A549 (cell line): ENCODE results near the gene CNTNAP2. TPM values are rescaled to one million over a fixed set of nuclear protein-coding genes. Genes with fewer than 3 reads are reported as not detected.

Experiments
- ATAC-seq, 2 experiments: fragments of 200-7000 bp in 1 of 2; fragments of >200 bp in 1 of 2; cut with Nextera tagmentation in 1 of 2; cut with Tn5 transposase in 1 of 2; 3 replicates each; pipeline versions ENCODE4 v1.8.0 to v1.9.1; 2018 to 2020; ENCODE audit warnings: mild to moderate bottlenecking in 1 of 2, moderate library complexity in 1 of 2
- CTCF ChIA-PET: fragments of 300-600 bp; sonication (Branson Sonifier 250); formaldehyde crosslinking; extraction: SDS; loops from one replicate; lab custom pipeline; 2021; ENCODE audit warnings: antibody characterized with exemption, inconsistent platforms; lab: Yijun Ruan, JAX
- POLR2A ChIA-PET: fragments of 350-600 bp; formaldehyde crosslinking; extraction: SDS; loops from one replicate; lab custom pipeline; 2021; ENCODE audit warnings: antibody characterized with exemption, inconsistent platforms; lab: Yijun Ruan, JAX
- DNase-seq, 2 experiments: peaks; one replicate each; pipeline versions ENCODE4 v3.0.0 to v3.0.0-alpha.2; 2011 to 2016; ENCODE audit warnings: low read depth in 1 of 2, low spot score in 1 of 2
- FAIRE-seq: peaks from 2 replicates; lab custom pipeline; 2011; peaks lifted over from hg19 to GRCh38; lab: Jason Lieb, UNC
- H3K27ac ChIP-seq, 2 experiments: fragments of >200 bp; sonication (Bioruptor Twin); formaldehyde crosslinking; 3 replicates each; pipeline ENCODE4 v1.5.1; 2016 to 2017
- H3K4me1 ChIP-seq: fragments of >200 bp; sonication (Bioruptor Twin); formaldehyde crosslinking; 3 replicates; pipeline ENCODE4 v1.6.1; 2016
- H3K4me2 ChIP-seq: fragments of >200 bp; sonication (Bioruptor Twin); formaldehyde crosslinking; 3 replicates; pipeline ENCODE4 v1.6.1; 2016
- H3K4me3 ChIP-seq: fragments of >200 bp; sonication (Bioruptor Twin); formaldehyde crosslinking; 3 replicates; pipeline ENCODE4 v1.5.1; 2016
- H3K9me3 ChIP-seq: fragments of >200 bp; sonication (Bioruptor Twin); formaldehyde crosslinking; 3 replicates; pipeline ENCODE4 v1.6.1; 2016
- ATOH8 ChIP-seq: fragments of 250-450 bp; sonication (Bioruptor Pico); IDR thresholded peaks from 2 replicates; pipeline ENCODE4 v1.5.0; 2020; ENCODE audit warnings: low read depth, mild to moderate bottlenecking, moderate library complexity
- CBX8 ChIP-seq: fragments of 200-600 bp; sonication (generic); IDR thresholded peaks from 2 replicates; pipeline ENCODE4 v1.6.1; 2016
- CHD4 ChIP-seq: fragments of 200-600 bp; sonication (generic); IDR thresholded peaks from 2 replicates; pipeline ENCODE4 v1.6.1; 2016; ENCODE audit warnings: antibody characterized with exemption, mild to moderate bottlenecking, borderline replicate concordance
- CTCF ChIP-seq: fragments of >200 bp; sonication (Bioruptor Twin); formaldehyde crosslinking; IDR thresholded peaks from 3 replicates; pipeline ENCODE4 v1.5.1; 2016
- EHMT2 ChIP-seq: fragments of 200-600 bp; sonication (generic); IDR thresholded peaks from 2 replicates; pipeline ENCODE4 v1.6.1; 2016; ENCODE audit warnings: antibody characterized with exemption, low read depth, mild to moderate bottlenecking, moderate library complexity
- ELK1 ChIP-seq: fragments of 150-350 bp; IDR thresholded peaks from 2 replicates; pipeline ENCODE4 v1.6.1; 2014; ENCODE audit warnings: low read depth, mild to moderate bottlenecking, low read length
- FOSB ChIP-seq: fragments of 250-450 bp; sonication (Bioruptor Pico); IDR thresholded peaks from 2 replicates; pipeline ENCODE4 v1.5.0; 2020; ENCODE audit warnings: mild to moderate bottlenecking, moderate library complexity
- FOSL2 ChIP-seq, 2 experiments: fragments of 450-650 bp in 1 of 2; fragments of >200 bp in 1 of 2; sonication (Bioruptor Twin) in 1 of 2; formaldehyde crosslinking; IDR thresholded peaks; 2 replicates each; pipeline versions ENCODE4 v1.5.0 to v1.6.1; 2016 to 2020; ENCODE audit warnings: mild to moderate bottlenecking in 1 of 2, moderate library complexity in 1 of 2
- FOXS1 ChIP-seq: fragments of 250-450 bp; sonication (Bioruptor Pico); IDR thresholded peaks from 2 replicates; pipeline ENCODE4 v1.5.0; 2020; ENCODE audit warnings: mild to moderate bottlenecking, moderate library complexity
- HES2 ChIP-seq: fragments of >200 bp; sonication (Bioruptor Twin); formaldehyde crosslinking; IDR thresholded peaks from 2 replicates; pipeline ENCODE4 v1.6.1; 2016
- HEYL ChIP-seq: fragments of 250-450 bp; sonication (Bioruptor Pico); IDR thresholded peaks from 2 replicates; pipeline ENCODE4 v1.8.0; 2021; ENCODE audit warnings: mild to moderate bottlenecking, moderate library complexity
- HMGXB4 ChIP-seq: fragments of 250-450 bp; sonication (Bioruptor Pico); IDR thresholded peaks from 2 replicates; pipeline ENCODE4 v1.5.0; 2021; ENCODE audit warnings: mild to moderate bottlenecking, moderate library complexity, borderline replicate concordance
- HOXA7 ChIP-seq: fragments of 250-450 bp; sonication (Bioruptor Pico); IDR thresholded peaks from 2 replicates; pipeline ENCODE4 v1.5.0; 2020; ENCODE audit warnings: mild to moderate bottlenecking, moderate library complexity
- HOXB13 ChIP-seq: fragments of 250-450 bp; sonication (Bioruptor Pico); IDR thresholded peaks from 2 replicates; pipeline ENCODE4 v1.5.0; 2020; ENCODE audit warnings: low read depth, mild to moderate bottlenecking, moderate library complexity
- HOXB5 ChIP-seq: fragments of 250-450 bp; sonication (Bioruptor Pico); IDR thresholded peaks from 2 replicates; pipeline ENCODE4 v1.5.0; 2020; ENCODE audit warnings: mild to moderate bottlenecking, moderate library complexity
- KDM1A ChIP-seq: fragments of 200-600 bp; sonication (generic); IDR thresholded peaks from 2 replicates; pipeline ENCODE4 v1.6.1; 2016; ENCODE audit warnings: low read depth, mild to moderate bottlenecking
- MAX ChIP-seq: IDR thresholded peaks from 2 replicates; pipeline ENCODE4 v1.6.1; 2012
- NFE2L2 ChIP-seq: fragments of 150-350 bp; conservative IDR thresholded peaks from 2 replicates; pipeline ENCODE4 v1.6.1; 2014; ENCODE audit warnings: low read length
- NR3C1 ChIP-seq: fragments of >200 bp; sonication (Bioruptor Twin); formaldehyde crosslinking; IDR thresholded peaks from 3 replicates; pipeline ENCODE4 v1.6.1; 2017
- PBX3 ChIP-seq: IDR thresholded peaks from 2 replicates; pipeline ENCODE4 v1.6.1; 2012
- PHF8 ChIP-seq: fragments of 200-600 bp; sonication (generic); IDR thresholded peaks from 2 replicates; pipeline ENCODE4 v1.6.1; 2016; ENCODE audit warnings: low read depth, mild to moderate bottlenecking, antibody characterized with exemption, moderate library complexity, borderline replicate concordance
- POLR2AphosphoS2 ChIP-seq: conservative IDR thresholded peaks from 2 replicates; pipeline ENCODE4 v1.6.1; 2012; ENCODE audit warnings: low read length, improper control_type of control experiment, inconsistent platforms
- RNF2 ChIP-seq: fragments of 200-600 bp; sonication (generic); IDR thresholded peaks from 2 replicates; pipeline ENCODE4 v1.6.1; 2016; ENCODE audit warnings: low read depth, mild to moderate bottlenecking, antibody characterized with exemption, moderate library complexity, borderline replicate concordance
- SMC3 ChIP-seq: fragments of >200 bp; sonication (Bioruptor Twin); formaldehyde crosslinking; IDR thresholded peaks from 3 replicates; pipeline ENCODE4 v1.6.1; 2018; ENCODE audit warnings: inconsistent platforms
- USF2 ChIP-seq: fragments of 450-650 bp; IDR thresholded peaks from 2 replicates; pipeline ENCODE4 v1.6.1; 2014; ENCODE audit warnings: antibody characterized with exemption
- ZFP36 ChIP-seq: fragments of 450-650 bp; IDR thresholded peaks from 2 replicates; pipeline ENCODE4 v1.6.1; 2014; ENCODE audit warnings: borderline replicate concordance; ENCODE audit not compliant: partially characterized antibody
- ZSCAN20 ChIP-seq: fragments of 250-450 bp; sonication (Bioruptor Pico); IDR thresholded peaks from 2 replicates; pipeline ENCODE4 v1.8.0; 2022; ENCODE audit warnings: mild to moderate bottlenecking, moderate library complexity
- WGBS: methylation state at CpG from one replicate; pipeline ENCODE4 v1.1.6; 2017; ENCODE audit errors: missing lambda C conversion rate; 5-methylcytosine and 5-hydroxymethylcytosine counted together
- polyA plus RNA-seq, 4 experiments: library from polyadenylated mRNA; depleted of rRNA in 3 of 4; stranded (reverse); fragments of >200 nt; fragmentation: RNase III in 1 of 4; extraction: RNeasy Plus Mini Kit Qiagen cat#74134 plus additional on column Dnase treatment in 1 of 4; gene quantifications; 2 replicates in 3 of 4; 3 replicates in 1 of 4; pipeline ENCODE4 v1.2.3, GENCODE V29; 2011 to 2017

Gene CNTNAP2
- polyA plus RNA-seq, 2 of the 4 experiments (the other 2 are of a cell fraction): 0.05 to 0.13 TPM

- TF ChIP-seq NFE2L2 (no peak), HOXB5 (CRISPR knock-in tag) (no peak)
Observed at GRCh38 chr7:147415991-147416390, 1299.4 kb downstream of the CNTNAP2 start (continued).

GRCh38 chr7:147418966-147419365 is 1302.4 kb downstream of the CNTNAP2 start:
- Histone ChIP-seq H3K4me1 (no peaks in the 10 kb centered on the region; the same call in 2 of the 3 replicates), H3K4me3 (no peak overlapping the region), H3K4me2 (no peak overlapping the region), H3K9me3 (peaks cover 3% of the 10 kb centered on the region; the same call in 1 of the 3 replicates), H3K27ac (no peak overlapping the region)
- ChIA-PET POLR2A (no interaction called here), CTCF (no interaction called here)
- DNase-seq (no peak), FAIRE-seq (no peak), ATAC-seq (no peak)
- 52% methylated on average over 3 of the region's 3 CpGs for WGBS
- TF ChIP-seq ATOH8 (CRISPR knock-in tag) (no peak), NR3C1 (no peak), POLR2AphosphoS2 (no peak), HEYL (CRISPR knock-in tag) (no peak), EHMT2 (no peak), FOXS1 (CRISPR knock-in tag) (no peak), ZFP36 (no peak), FOSL2 (IDR thresholded peaks at IDR 0.05) (no peak), FOSL2 (CRISPR knock-in tag; IDR thresholded peaks at IDR 0.05) (no peak), HES2 (no peak), SMC3 (no peak), KDM1A (no peak), RNF2 (no peak), HOXA7 (no peak), PBX3 (no peak), ELK1 (no peak), FOSB (no peak), CHD4 (no peak), HOXB13 (CRISPR knock-in tag) (no peak)

- ATAC-seq (no peak), DNase-seq (no peak), FAIRE-seq (no peak)
- Histone ChIP-seq H3K27ac (no peak overlapping the region), H3K4me1 (no peaks in the 10 kb centered on the region), H3K4me2 (no peak overlapping the region), H3K4me3 (no peak overlapping the region), H3K9me3 (0 out of 3 replicates have a peak, but pooled peaks cover 8% of the 10 kb centered on the region)
- ChIA-PET CTCF (no interaction called here), POLR2A (no interaction called here)
- WGBS: 50% methylated on average over 1 of the region's 1 CpG
- TF ChIP-seq CBX8: no peak
- TF ChIP-seq USF2: no peak
- no peak for TF ChIP-seq RNF2
- TF ChIP-seq ZSCAN20: no peak
- no peak for TF ChIP-seq PBX3
- no peak for TF ChIP-seq KDM1A
- TF ChIP-seq PHF8: no peak
- no peak for TF ChIP-seq NFE2L2
- no peak for TF ChIP-seq HMGXB4 (CRISPR knock-in tag)
- no peak for TF ChIP-seq MAX
- no peak for TF ChIP-seq CTCF
Observed at GRCh38 chr7:147423875-147424274, 1307.3 kb downstream of the CNTNAP2 start.
